CD4-positive, alpha-beta memory T cell (primary cell): ENCODE results near the gene RWDD4. TPM values are rescaled to one million over a fixed set of nuclear protein-coding genes. Genes with fewer than 3 reads are reported as not detected.

Source experiments
- CTCF ChIA-PET: fragments of 350-600 bp; sonication (Branson Sonifier 250); formaldehyde crosslinking; loops from one replicate; lab custom pipeline; 2021; ENCODE audit warnings: inconsistent platforms; ENCODE audit not compliant: partially characterized antibody; lab: Charles Lee
- POLR2A ChIA-PET: fragments of 350-600 bp; sonication (Branson Sonifier 250); formaldehyde crosslinking; loops from one replicate; lab custom pipeline; 2021; ENCODE audit not compliant: partially characterized antibody; lab: Charles Lee
- DNase-seq, 5 donors: peaks; one replicate each; pipeline versions ENCODE4 v3.0.0 to v3.0.0-alpha.2; 2020 to 2022; ENCODE audit warnings: mixed read lengths in 1 of 5
- H3K27ac ChIP-seq: one replicate; pipeline ENCODE4 v1.7.0; 2013; ENCODE audit warnings: low read depth, low read length
- H3K27me3 ChIP-seq: 2 replicates; pipeline ENCODE4 v1.7.0; 2013; ENCODE audit warnings: mild to moderate bottlenecking, low read length, moderate library complexity; ENCODE audit not compliant: insufficient read depth
- H3K36me3 ChIP-seq: 2 replicates; pipeline ENCODE4 v1.7.0; 2013; ENCODE audit warnings: mild to moderate bottlenecking, low read length, moderate library complexity; ENCODE audit not compliant: insufficient read depth
- H3K4me1 ChIP-seq: 2 replicates; pipeline ENCODE4 v1.7.0; 2013; ENCODE audit warnings: mild to moderate bottlenecking, low read length, moderate library complexity; ENCODE audit not compliant: insufficient read depth
- H3K4me3 ChIP-seq, 2 donors: one replicate each; pipeline ENCODE4 v1.7.0; 2013; ENCODE audit warnings: low read length in 2 of 2, mild to moderate bottlenecking in 1 of 2
- H3K9me3 ChIP-seq, 2 donors: one replicate each; pipeline ENCODE4 v1.7.0; 2013; ENCODE audit warnings: low read length in 2 of 2, control low read depth in 1 of 2; ENCODE audit not compliant: control insufficient read depth in 1 of 2
- H3K27ac Mint-ChIP-seq, 7 donors: one replicate each; pipeline ENCODE4 v1.8.0; 2020 to 2021; ENCODE audit warnings: mixed read lengths in 7 of 7, mild to moderate bottlenecking in 6 of 7, inconsistent platforms in 3 of 7, moderate library complexity in 3 of 7
- H3K27me3 Mint-ChIP-seq, 2 donors: one replicate each; pipeline ENCODE4 v1.8.0; 2020 to 2021; ENCODE audit warnings: mixed read lengths in 2 of 2
- H3K36me3 Mint-ChIP-seq, 2 donors: one replicate each; pipeline ENCODE4 v1.8.0; 2020 to 2021; ENCODE audit warnings: mixed read lengths in 2 of 2, inconsistent platforms in 1 of 2, mild to moderate bottlenecking in 1 of 2
- H3K4me1 Mint-ChIP-seq, 4 donors: one replicate each; pipeline ENCODE4 v1.8.0; 2020 to 2021; ENCODE audit warnings: mixed read lengths in 4 of 4, mild to moderate bottlenecking in 1 of 4
- H3K4me3 Mint-ChIP-seq, 8 donors: one replicate each; pipeline ENCODE4 v1.8.0; 2020 to 2021; ENCODE audit warnings: mixed read lengths in 8 of 8, mild to moderate bottlenecking in 7 of 8, moderate library complexity in 6 of 8, inconsistent platforms in 3 of 8
- H3K9me3 Mint-ChIP-seq, 8 donors: one replicate each; pipeline ENCODE4 v1.8.0; 2020 to 2021; ENCODE audit warnings: mixed read lengths in 8 of 8, mild to moderate bottlenecking in 5 of 8, inconsistent platforms in 3 of 8, moderate library complexity in 1 of 8
- intact Hi-C: fragments of 100-400 bp; cut with micrococcal nuclease; formaldehyde crosslinking; loops from one replicate; pipeline ENCODE4 v1.15.1; 2023
- polyA plus RNA-seq, 2 donors: library from polyadenylated mRNA; unstranded; fragments of 300-500 nt; fragmentation: Illumina TruSeq; gene quantifications; one replicate each; pipeline ENCODE4 v1.2.3, GENCODE V29; 2021
- total RNA-seq, 2 experiments: library from RNA; stranded (reverse); gene quantifications; one replicate each; pipeline ENCODE4 v1.2.3, GENCODE V29; 2021

Gene RWDD4
- total and polyA plus RNA-seq, 4 experiments from 2014 or later, result 12.0 to 19.8 (median 15.9) TPM

- no peaks in the 10 kb centered on the region for H3K27me3 ChIP-seq
- Mint-ChIP-seq H3K4me3 (no peak overlapping the region), H3K9me3 (peaks cover 0 to 1% (median 0%) of the 10 kb centered on the region in 8 donors), H3K4me1 (peaks cover 0 to 1% (median 0%) of the 10 kb centered on the region in 4 donors), H3K27ac (peak overlapping the region in 1 of 7 donors; percentile 36), H3K36me3 (no peaks in the 10 kb centered on the region), H3K27me3 (peaks cover 4 to 7% of the 10 kb centered on the region in 2 donors)
- H3K9me3 ChIP-seq, result no peaks in the 10 kb centered on the region
- H3K27ac ChIP-seq, result no peak overlapping the region
- H3K4me1 ChIP-seq, result no peaks in the 10 kb centered on the region
- intact Hi-C loops, result no loop called here
- DNase-seq, result no peak
- no peaks in the 10 kb centered on the region for H3K36me3 ChIP-seq
- ChIA-PET CTCF (no interaction called here), POLR2A (no interaction called here)
- no peak overlapping the region for H3K4me3 ChIP-seq
Measured at GRCh38 chr4:183617075-183617474, 41.9 kb downstream of the RWDD4 start.

- peaks cover 0 to 1% (median 0%) of the 10 kb centered on the region in 8 donors for H3K9me3 Mint-ChIP-seq
- H3K4me3 Mint-ChIP-seq, result no peak overlapping the region
- intact Hi-C loops, result no loop called here
- H3K27me3 ChIP-seq, result peaks cover 5% of the 10 kb centered on the region
- no peak overlapping the region for H3K4me3 ChIP-seq
- H3K36me3 Mint-ChIP-seq, result no peaks in the 10 kb centered on the region
- DNase-seq, result no peak
- no peaks in the 10 kb centered on the region for H3K9me3 ChIP-seq
- H3K4me1 ChIP-seq, result no peaks in the 10 kb centered on the region
- no peak overlapping the region for H3K27ac ChIP-seq
- H3K27me3 Mint-ChIP-seq, result peaks cover 9 to 15% of the 10 kb centered on the region in 2 donors
- no peaks in the 10 kb centered on the region for H3K36me3 ChIP-seq
- no peaks in the 10 kb centered on the region for H3K4me1 Mint-ChIP-seq
- ChIA-PET POLR2A (no interaction called here), CTCF (interaction anchor here (1.1 to 1.3 kb wide), 2 partner anchors 13 to 114 kb away, joined by 3 to 4 read pairs; no protein-coding TSS in a partner anchor)
- no peak overlapping the region for H3K27ac Mint-ChIP-seq
Measured at GRCh38 chr4:183612329-183613250, 46.4 kb downstream of the RWDD4 start.

- H3K4me1 Mint-ChIP-seq, result no peaks in the 10 kb centered on the region
- no peaks in the 10 kb centered on the region for H3K36me3 ChIP-seq
- intact Hi-C loops, result no loop called here
- H3K4me3 ChIP-seq, result no peak overlapping the region
- ChIA-PET POLR2A (no interaction called here), CTCF (interaction anchor here (1.2 to 1.3 kb wide), 2 partner anchors 9 to 10 kb away, joined by 3 read pairs; no protein-coding TSS in a partner anchor)
- H3K9me3 ChIP-seq, result no peaks in the 10 kb centered on the region
- no peaks in the 10 kb centered on the region for H3K36me3 Mint-ChIP-seq
- no peak overlapping the region for H3K4me3 Mint-ChIP-seq
- peaks cover 5% of the 10 kb centered on the region for H3K27me3 ChIP-seq
- H3K27ac ChIP-seq, result no peak overlapping the region
- H3K4me1 ChIP-seq, result no peaks in the 10 kb centered on the region
- H3K9me3 Mint-ChIP-seq, result peaks cover 0 to 1% (median 0%) of the 10 kb centered on the region in 8 donors
- DNase-seq, result no peak
- peaks cover 9 to 15% of the 10 kb centered on the region in 2 donors for H3K27me3 Mint-ChIP-seq
- no peak overlapping the region for H3K27ac Mint-ChIP-seq
Measured at GRCh38 chr4:183611210-183611830, 47.7 kb downstream of the RWDD4 start.

GRCh38 chr4:183610613-183611012 lies 48.4 kb downstream of the RWDD4 start:
- POLR2A ChIA-PET, result no interaction called here
- intact Hi-C loops, result no loop called here
- no peak for DNase-seq
- no peaks in the 10 kb centered on the region for H3K4me1 ChIP-seq
- CTCF ChIA-PET, result interaction anchor here (1.2 to 1.3 kb wide), 2 partner anchors 8 to 10 kb away, joined by 3 read pairs; no protein-coding TSS in a partner anchor
- no peak overlapping the region for H3K27ac ChIP-seq
- no peak overlapping the region for H3K27ac Mint-ChIP-seq
- no peak overlapping the region for H3K4me3 ChIP-seq
- no peaks in the 10 kb centered on the region for H3K9me3 ChIP-seq
- peaks cover 0 to 1% (median 0%) of the 10 kb centered on the region in 8 donors for H3K9me3 Mint-ChIP-seq
- peaks cover 5% of the 10 kb centered on the region for H3K27me3 ChIP-seq
- no peaks in the 10 kb centered on the region for H3K36me3 Mint-ChIP-seq
- no peaks in the 10 kb centered on the region for H3K4me1 Mint-ChIP-seq
- no peak overlapping the region for H3K4me3 Mint-ChIP-seq
- H3K36me3 ChIP-seq, result no peaks in the 10 kb centered on the region
- H3K27me3 Mint-ChIP-seq, result peaks cover 8 to 15% of the 10 kb centered on the region in 2 donors

DNA sequence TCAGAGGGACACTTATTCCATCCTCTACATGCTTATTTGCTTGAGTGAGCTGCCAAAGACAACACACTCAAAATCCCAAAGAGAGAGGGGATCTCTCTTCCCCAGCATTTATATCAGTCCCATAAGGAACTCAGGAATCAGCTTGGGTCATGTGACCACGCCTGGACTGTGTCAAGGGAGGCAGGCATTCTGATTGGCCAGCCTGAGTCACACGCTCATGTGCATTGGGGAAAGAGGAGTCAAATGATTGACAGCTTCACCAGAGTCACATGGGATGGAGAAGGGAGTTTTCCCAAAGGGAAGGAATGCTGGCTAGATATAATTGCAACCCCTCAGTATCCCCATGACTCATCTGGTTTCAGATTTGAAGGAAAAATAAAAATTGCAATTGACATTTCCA lies 49.0 kb downstream of the RWDD4 start:
- intact Hi-C loops, result no loop called here
- no peak overlapping the region for H3K27ac Mint-ChIP-seq

GRCh38 chr4:183609151-183609550 lies 49.8 kb downstream of the RWDD4 start:
- Histone ChIP-seq H3K36me3 (no peaks in the 10 kb centered on the region), H3K27ac (no peak overlapping the region), H3K4me1 (no peaks in the 10 kb centered on the region), H3K4me3 (no peak overlapping the region), H3K9me3 (no peaks in the 10 kb centered on the region), H3K27me3 (peaks cover 5% of the 10 kb centered on the region)
- Mint-ChIP-seq H3K36me3 (no peaks in the 10 kb centered on the region), H3K27me3 (peaks cover 7 to 14% of the 10 kb centered on the region in 2 donors), H3K9me3 (peaks cover 0 to 1% (median 0%) of the 10 kb centered on the region in 8 donors), H3K4me1 (no peaks in the 10 kb centered on the region), H3K4me3 (no peak overlapping the region), H3K27ac (no peak overlapping the region)
- intact Hi-C loops, result no loop called here
- CTCF ChIA-PET, result interaction anchor here (0.7 kb wide), 1 partner anchor 1719 kb away, joined by 3 read pairs; no protein-coding TSS in a partner anchor
- POLR2A ChIA-PET, result no interaction called here
- DNase-seq, result no peak

More for the DNA sequence above, 49.0 kb downstream of the RWDD4 start:
- H3K9me3 ChIP-seq, result no peaks in the 10 kb centered on the region
- Mint-ChIP-seq H3K9me3 (peaks cover 0 to 1% (median 0%) of the 10 kb centered on the region in 8 donors), H3K4me1 (no peaks in the 10 kb centered on the region), H3K36me3 (no peaks in the 10 kb centered on the region), H3K4me3 (no peak overlapping the region), H3K27me3 (peaks cover 8 to 15% of the 10 kb centered on the region in 2 donors)
- H3K27ac ChIP-seq, result no peak overlapping the region
- ChIA-PET POLR2A (no interaction called here), CTCF (no interaction called here)
- no peaks in the 10 kb centered on the region for H3K36me3 ChIP-seq
- no peak overlapping the region for H3K4me3 ChIP-seq
- peaks cover 5% of the 10 kb centered on the region for H3K27me3 ChIP-seq
- DNase-seq, result no peak
- no peaks in the 10 kb centered on the region for H3K4me1 ChIP-seq

DNA sequence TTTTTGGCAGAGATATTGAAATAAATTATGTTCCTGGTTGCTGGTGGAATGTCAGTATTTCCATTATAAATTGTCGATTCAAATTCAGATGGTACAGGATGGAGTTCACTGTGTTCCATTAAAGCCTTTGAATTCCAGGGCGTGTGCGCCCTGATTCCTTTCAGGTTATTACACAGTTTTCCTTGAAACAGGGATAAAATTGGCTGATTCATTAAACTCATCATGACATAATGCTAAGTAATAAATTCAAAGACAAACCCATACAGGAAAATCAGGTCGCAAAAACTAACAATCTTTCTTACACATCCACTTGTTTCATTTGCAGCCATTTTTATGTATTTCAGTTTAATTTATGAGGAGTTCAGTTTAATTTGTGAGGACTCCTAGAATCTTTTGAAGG lies 51.1 kb downstream of the RWDD4 start:
- peaks cover 0 to 1% (median 0%) of the 10 kb centered on the region in 8 donors for H3K9me3 Mint-ChIP-seq
- Histone ChIP-seq H3K9me3 (no peaks in the 10 kb centered on the region), H3K27ac (no peak overlapping the region), H3K4me3 (no peak overlapping the region), H3K36me3 (no peaks in the 10 kb centered on the region), H3K27me3 (peaks cover 5% of the 10 kb centered on the region), H3K4me1 (no peaks in the 10 kb centered on the region)
- intact Hi-C loops, result no loop called here
- CTCF ChIA-PET, result interaction anchor here (1.0 kb wide), 1 partner anchor 78 kb away, joined by 3 read pairs; no protein-coding TSS in a partner anchor
- no peak overlapping the region for H3K4me3 Mint-ChIP-seq
- H3K27me3 Mint-ChIP-seq, result peaks cover 7 to 14% of the 10 kb centered on the region in 2 donors
- POLR2A ChIA-PET, result no interaction called here
- no peak for DNase-seq
- no peak overlapping the region for H3K27ac Mint-ChIP-seq
- no peaks in the 10 kb centered on the region for H3K36me3 Mint-ChIP-seq
- H3K4me1 Mint-ChIP-seq, result no peaks in the 10 kb centered on the region
